Measurements from ENCODE around the gene CUBN.

DNA sequence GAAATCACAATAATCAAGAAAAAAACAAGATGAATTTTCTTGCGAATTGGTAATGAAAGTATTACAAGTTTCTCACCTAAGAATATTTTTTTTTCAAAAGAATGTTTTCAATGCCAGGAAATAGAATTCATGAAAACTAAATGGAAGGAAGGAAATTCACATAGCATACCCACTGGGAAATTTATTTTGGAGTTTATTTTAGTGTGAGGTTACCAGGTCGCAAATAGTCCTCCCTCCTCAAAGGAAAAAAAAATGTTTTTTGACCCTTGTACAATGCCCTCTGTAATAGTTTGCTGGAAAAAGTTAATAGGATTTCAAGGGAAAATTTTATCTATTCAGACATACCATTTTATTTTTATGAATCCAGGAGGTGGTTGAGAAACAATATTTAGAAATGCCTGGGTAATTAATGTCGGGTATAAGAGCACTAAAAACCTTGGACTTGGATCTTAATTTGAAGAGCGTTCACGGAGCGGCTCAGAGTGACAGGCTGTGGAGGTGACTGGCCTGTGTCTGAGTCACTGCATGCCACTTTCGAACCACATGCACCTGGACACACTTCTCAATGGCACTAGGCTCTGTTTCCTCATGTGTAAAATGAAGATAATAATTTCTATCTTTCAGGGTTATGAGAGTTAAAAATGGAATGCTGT is 28.2 kb downstream of the CUBN start:
- TF ChIP-seq, protein P1, sequence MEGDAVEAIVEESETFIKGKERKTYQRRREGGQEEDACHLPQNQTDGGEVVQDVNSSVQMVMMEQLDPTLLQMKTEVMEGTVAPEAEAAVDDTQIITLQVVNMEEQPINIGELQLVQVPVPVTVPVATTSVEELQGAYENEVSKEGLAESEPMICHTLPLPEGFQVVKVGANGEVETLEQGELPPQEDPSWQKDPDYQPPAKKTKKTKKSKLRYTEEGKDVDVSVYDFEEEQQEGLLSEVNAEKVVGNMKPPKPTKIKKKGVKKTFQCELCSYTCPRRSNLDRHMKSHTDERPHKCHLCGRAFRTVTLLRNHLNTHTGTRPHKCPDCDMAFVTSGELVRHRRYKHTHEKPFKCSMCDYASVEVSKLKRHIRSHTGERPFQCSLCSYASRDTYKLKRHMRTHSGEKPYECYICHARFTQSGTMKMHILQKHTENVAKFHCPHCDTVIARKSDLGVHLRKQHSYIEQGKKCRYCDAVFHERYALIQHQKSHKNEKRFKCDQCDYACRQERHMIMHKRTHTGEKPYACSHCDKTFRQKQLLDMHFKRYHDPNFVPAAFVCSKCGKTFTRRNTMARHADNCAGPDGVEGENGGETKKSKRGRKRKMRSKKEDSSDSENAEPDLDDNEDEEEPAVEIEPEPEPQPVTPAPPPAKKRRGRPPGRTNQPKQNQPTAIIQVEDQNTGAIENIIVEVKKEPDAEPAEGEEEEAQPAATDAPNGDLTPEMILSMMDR (conservative IDR thresholded peaks at IDR 0.05): no peak
- TF ChIP-seq ZFX (IDR thresholded peaks at IDR 0.05): no peak
